ENCODE data around the gene CEP70. TPM values are rescaled to one million over a fixed set of nuclear protein-coding genes. Genes with fewer than 3 reads are reported as not detected.
"Not testable (repeated sequence)": the region's sequence is repeated elsewhere in the genome, so short reads cannot be mapped to it uniquely, and the experiment has no call there.

The CEP70 gene
- total RNA-seq, 1 donor from 2014 or later = 14.5 TPM

- H3K36me3 ChIP-seq (ENCODE audit: control insufficient read depth, insufficient read depth, low read length) = peaks cover 2% of the 10 kb centered on the region
- DNase-seq (ENCODE audit: low read depth) = no peak
These were observed 49.5 kb downstream of the CEP70 start for GRCh38 chr3:138544546-138544945.

DNA sequence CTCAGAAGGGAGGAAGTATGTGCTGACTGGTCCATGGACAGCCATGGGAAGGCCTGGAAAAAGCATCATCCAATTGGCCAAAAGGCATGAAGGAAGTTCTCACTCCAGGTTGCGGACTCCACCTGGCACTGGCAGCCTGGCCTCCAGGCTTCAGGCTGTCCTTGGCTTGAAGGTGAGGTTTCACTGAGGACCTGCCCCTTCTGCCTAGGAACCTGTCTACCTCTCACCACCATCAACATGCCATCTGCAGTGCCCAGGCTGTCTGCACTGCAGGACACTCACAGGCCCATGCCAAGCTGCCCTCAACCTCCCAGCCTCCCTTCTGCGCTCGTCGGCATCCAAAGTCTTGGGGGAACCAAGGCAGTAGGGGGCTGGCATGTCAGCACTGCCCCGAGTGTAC, 51.1 kb downstream of the CEP70 start:
- no peak for DNase-seq (ENCODE audit: low read depth)
- no peak overlapping the region for H3K4me3 ChIP-seq (ENCODE audit: low read depth, low read length)
- H3K36me3 ChIP-seq (ENCODE audit: control insufficient read depth, insufficient read depth, low read length) = peaks cover 2% of the 10 kb centered on the region
- TF ChIP-seq CTCF (IDR thresholded peaks at IDR 0.05; ENCODE audit: insufficient read depth, low read length, poor library complexity, severe bottlenecking) = no peak
- H3K27me3 ChIP-seq (ENCODE audit: control insufficient read depth, insufficient read depth, low read length) = no peaks in the 10 kb centered on the region

More at GRCh38 chr3:138544546-138544945, 49.5 kb downstream of the CEP70 start:
- no peaks in the 10 kb centered on the region for H3K27me3 ChIP-seq (ENCODE audit: control insufficient read depth, insufficient read depth, low read length)
- H3K4me3 ChIP-seq (ENCODE audit: low read depth, low read length) = no peak overlapping the region
- no peak for TF ChIP-seq CTCF (IDR thresholded peaks at IDR 0.05; ENCODE audit: insufficient read depth, low read length, poor library complexity, severe bottlenecking)

DNA sequence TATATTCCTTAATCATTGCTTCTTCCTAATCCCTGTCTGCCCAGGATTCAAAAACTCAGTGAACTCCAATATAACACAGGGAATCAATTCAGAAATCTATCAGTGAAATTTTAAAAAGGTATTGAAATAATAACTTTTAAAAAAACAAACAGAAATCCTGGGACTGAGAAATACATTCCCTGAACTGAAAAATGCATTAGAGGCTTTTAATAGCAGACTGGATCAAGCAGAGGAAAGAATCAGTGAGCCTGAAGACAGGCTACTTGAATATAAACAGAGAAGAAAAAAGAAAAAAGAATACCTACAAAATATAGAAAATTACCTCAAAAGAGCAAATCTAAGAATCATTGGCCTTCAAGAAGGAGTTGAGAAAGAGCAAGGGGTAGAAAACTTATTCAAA, 54.7 kb downstream of the CEP70 start:
- TF ChIP-seq CTCF (IDR thresholded peaks at IDR 0.05; ENCODE audit: insufficient read depth, low read length, poor library complexity, severe bottlenecking) = no peak
- peaks cover 2% of the 10 kb centered on the region for H3K36me3 ChIP-seq (ENCODE audit: control insufficient read depth, insufficient read depth, low read length)
- no peaks in the 10 kb centered on the region for H3K27me3 ChIP-seq (ENCODE audit: control insufficient read depth, insufficient read depth, low read length)
- no peak for DNase-seq (ENCODE audit: low read depth)
- no peak overlapping the region for H3K4me3 ChIP-seq (ENCODE audit: low read depth, low read length)

DNA sequence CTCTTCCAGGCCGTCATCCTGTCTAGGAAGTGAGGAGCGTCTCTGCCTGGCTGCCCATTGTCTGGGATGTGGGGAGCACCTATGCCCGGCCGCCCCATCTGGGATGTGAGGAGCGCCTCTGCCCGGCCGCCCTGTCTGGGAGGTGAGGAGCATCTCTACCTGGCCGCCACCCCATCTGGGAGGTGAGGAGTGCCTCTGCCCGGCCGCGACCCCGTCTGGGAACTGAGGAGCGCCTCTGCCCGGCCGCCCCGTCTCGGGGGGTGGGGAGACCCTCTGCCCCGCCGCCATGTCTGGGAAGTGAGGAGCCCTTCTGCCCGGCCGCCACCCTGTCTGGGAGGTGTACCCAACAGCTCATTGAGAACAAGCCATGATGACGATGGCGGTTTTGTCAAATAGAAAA, 72.6 kb downstream of the CEP70 start:
- not testable (repeated sequence) for H3K27me3 ChIP-seq (ENCODE audit: control insufficient read depth, insufficient read depth, low read length); H3K36me3 ChIP-seq (ENCODE audit: control insufficient read depth, insufficient read depth, low read length); DNase-seq (ENCODE audit: low read depth); H3K4me3 ChIP-seq (ENCODE audit: low read depth, low read length)

DNA sequence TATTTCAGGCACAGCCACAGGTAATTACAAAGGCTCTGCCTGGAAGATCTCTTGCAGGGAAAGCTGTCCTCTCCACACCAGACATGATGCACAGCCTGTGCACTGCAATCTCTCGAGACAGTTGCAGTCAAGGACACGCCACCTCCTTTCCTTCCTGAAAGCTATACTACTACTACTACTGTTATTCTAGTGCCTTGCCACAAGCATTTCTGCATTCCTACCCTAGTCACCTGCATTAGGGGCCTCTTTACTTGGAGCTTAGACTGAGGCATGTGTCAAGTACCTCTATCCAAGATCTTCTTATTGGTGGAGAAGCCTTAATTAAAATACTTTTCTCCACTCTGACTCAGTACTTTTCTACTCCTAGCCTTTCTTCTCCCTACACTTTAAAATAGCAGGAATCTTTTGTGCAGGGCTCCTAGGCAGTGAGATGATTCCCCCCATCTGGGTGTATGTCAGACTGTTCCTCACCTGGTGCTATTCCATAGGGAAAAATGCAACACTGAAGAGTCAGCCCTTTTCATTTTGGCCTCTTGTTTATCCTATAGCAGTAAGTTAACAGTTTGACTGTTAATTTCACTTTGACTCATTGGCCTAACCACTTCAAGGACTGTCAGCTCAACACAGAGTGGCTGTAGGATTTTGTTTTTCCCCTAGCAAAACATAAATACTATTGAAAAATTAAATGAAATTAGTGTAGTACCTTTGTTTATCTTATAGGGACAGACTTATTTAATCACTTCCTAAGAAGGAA, 80.8 kb downstream of the CEP70 start:
- H3K27me3 ChIP-seq (ENCODE audit: control insufficient read depth, insufficient read depth, low read length) = no peaks in the 10 kb centered on the region
- TF ChIP-seq CTCF (IDR thresholded peaks at IDR 0.05; ENCODE audit: insufficient read depth, low read length, poor library complexity, severe bottlenecking) = no peak
- DNase-seq (ENCODE audit: low read depth) = no peak
- no peaks in the 10 kb centered on the region for H3K36me3 ChIP-seq (ENCODE audit: control insufficient read depth, insufficient read depth, low read length)
- H3K4me3 ChIP-seq (ENCODE audit: low read depth, low read length) = no peak overlapping the region

- Histone ChIP-seq H3K36me3 (ENCODE audit: control insufficient read depth, insufficient read depth, low read length) (no peaks in the 10 kb centered on the region), H3K27me3 (ENCODE audit: control insufficient read depth, insufficient read depth, low read length) (no peaks in the 10 kb centered on the region), H3K4me3 (ENCODE audit: low read depth, low read length) (no peak overlapping the region)
- DNase-seq (ENCODE audit: low read depth) = no peak
- TF ChIP-seq CTCF (IDR thresholded peaks at IDR 0.05; ENCODE audit: insufficient read depth, low read length, poor library complexity, severe bottlenecking) = no peak
These were observed 82.1 kb downstream of the CEP70 start for GRCh38 chr3:138511945-138512344.

All from kidney epithelial cell (primary cell).